ENCODE data around the gene HGFAC. TPM values are rescaled to one million over a fixed set of nuclear protein-coding genes. Genes with fewer than 3 reads are reported as not detected.

Gene HGFAC
- total and polyA plus RNA-seq, 8 donors = 0.50 to 3.4 (median 1.2) TPM; not detected in 5

DNA sequence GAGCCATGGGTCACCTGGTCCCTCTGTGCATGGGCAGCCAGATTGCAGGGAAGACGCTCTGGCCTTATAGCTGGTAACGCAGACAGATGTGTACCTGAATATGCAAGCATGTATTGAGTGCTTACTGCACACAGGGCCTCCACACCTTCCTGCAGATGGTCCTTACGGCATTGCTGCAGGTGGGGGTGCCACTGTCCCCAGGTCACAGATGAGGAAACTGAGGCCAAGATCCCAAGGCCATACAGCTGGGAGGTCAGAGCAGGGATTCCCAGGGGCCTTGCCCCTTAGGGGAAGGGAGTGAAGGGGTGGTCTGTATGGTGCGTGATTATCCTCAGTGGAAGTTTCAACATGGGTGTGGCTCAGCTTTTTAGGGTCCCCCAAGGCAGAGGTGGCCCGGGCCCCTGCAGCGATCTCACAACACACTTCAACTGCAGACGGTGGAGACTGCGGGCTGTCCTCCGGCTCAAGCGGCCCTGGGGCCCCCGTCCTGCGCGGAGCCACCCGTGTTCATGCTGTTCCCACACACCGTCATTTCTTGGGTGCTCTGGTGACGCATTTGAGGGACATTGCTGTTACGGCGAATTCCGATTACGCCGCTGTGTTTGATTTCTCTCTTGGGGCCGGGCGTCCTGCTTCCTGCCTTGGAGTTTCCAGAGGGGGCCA, 29.5 kb downstream of the HGFAC start:
- peaks cover 4 to 19% (median 17%) of the 10 kb centered on the region in 4 donors for H3K4me1 ChIP-seq
- WGBS, 5 donors = 89 to 97% (median 97%) methylated on average over 21 to 23 of the region's 23 CpGs
- H3K27ac ChIP-seq = no peak overlapping the region
- no peak for DNase-seq
- H3K27me3 ChIP-seq = peaks cover 0 to 37% (median 0%) of the 10 kb centered on the region in 3 donors
- H3K36me3 ChIP-seq = no peaks in the 10 kb centered on the region
- no peaks in the 10 kb centered on the region for H3K9me3 ChIP-seq
- intact Hi-C loops (cut with DNase I; ENCODE audit: low total_unique reads) = no loop called here
- H3K4me3 ChIP-seq = no peak overlapping the region
- TF ChIP-seq POLR2A (IDR thresholded peaks at IDR 0.05) (no peak), EP300 (IDR thresholded peaks at IDR 0.05) (no peak), POLR2AphosphoS5 (IDR thresholded peaks at IDR 0.05) (no peak)
- TF ChIP-seq, protein P1, sequence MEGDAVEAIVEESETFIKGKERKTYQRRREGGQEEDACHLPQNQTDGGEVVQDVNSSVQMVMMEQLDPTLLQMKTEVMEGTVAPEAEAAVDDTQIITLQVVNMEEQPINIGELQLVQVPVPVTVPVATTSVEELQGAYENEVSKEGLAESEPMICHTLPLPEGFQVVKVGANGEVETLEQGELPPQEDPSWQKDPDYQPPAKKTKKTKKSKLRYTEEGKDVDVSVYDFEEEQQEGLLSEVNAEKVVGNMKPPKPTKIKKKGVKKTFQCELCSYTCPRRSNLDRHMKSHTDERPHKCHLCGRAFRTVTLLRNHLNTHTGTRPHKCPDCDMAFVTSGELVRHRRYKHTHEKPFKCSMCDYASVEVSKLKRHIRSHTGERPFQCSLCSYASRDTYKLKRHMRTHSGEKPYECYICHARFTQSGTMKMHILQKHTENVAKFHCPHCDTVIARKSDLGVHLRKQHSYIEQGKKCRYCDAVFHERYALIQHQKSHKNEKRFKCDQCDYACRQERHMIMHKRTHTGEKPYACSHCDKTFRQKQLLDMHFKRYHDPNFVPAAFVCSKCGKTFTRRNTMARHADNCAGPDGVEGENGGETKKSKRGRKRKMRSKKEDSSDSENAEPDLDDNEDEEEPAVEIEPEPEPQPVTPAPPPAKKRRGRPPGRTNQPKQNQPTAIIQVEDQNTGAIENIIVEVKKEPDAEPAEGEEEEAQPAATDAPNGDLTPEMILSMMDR (IDR thresholded peaks at IDR 0.05) = no peak

DNA sequence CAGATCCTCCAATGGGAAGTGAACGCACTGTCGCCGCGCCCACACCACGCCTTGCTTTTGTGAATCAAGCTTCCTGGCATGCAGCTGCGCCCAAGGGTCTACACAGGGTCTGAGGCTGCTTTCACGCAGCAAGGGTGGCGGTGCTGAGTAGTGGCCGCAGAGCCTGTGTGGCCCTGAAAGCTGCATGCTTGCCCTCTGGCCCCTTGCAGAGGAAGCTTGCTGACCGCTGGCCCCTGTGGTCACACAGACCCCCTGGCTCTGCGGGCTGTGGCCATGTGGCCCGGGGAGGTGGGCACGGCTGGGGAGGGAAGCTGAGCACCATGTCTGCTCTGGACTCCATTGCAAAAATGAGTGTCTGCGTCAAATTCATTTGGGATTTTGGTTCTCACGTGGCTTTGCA, 30.1 kb downstream of the HGFAC start:
- no peak for DNase-seq
- Histone ChIP-seq H3K9me3 (no peaks in the 10 kb centered on the region), H3K27ac (no peak overlapping the region), H3K36me3 (no peaks in the 10 kb centered on the region), H3K4me3 (no peak overlapping the region), H3K27me3 (peaks cover 0 to 41% (median 0%) of the 10 kb centered on the region in 3 donors), H3K4me1 (peaks cover 4 to 19% (median 17%) of the 10 kb centered on the region in 4 donors)
- intact Hi-C loops (cut with DNase I; ENCODE audit: low total_unique reads) = no loop called here
- no peak for TF ChIP-seq POLR2AphosphoS5 (IDR thresholded peaks at IDR 0.05)
- TF ChIP-seq POLR2A (IDR thresholded peaks at IDR 0.05) = no peak
- TF ChIP-seq, protein P1 (IDR thresholded peaks at IDR 0.05) = no peak
- TF ChIP-seq EP300 (IDR thresholded peaks at IDR 0.05) = no peak
- WGBS, 5 donors = 86 to 95% (median 90%) methylated on average over 14 to 15 of the region's 15 CpGs

- DNase-seq = no peak
- intact Hi-C loops (cut with DNase I; ENCODE audit: low total_unique reads) = no loop called here
- H3K4me3 ChIP-seq = no peak overlapping the region
- no peak overlapping the region for H3K27ac ChIP-seq
- peaks cover 4 to 19% (median 17%) of the 10 kb centered on the region in 4 donors for H3K4me1 ChIP-seq
- H3K36me3 ChIP-seq = no peaks in the 10 kb centered on the region
- no peaks in the 10 kb centered on the region for H3K9me3 ChIP-seq
- 84 to 95% (median 92%) methylated on average over 23 to 27 of the region's 27 CpGs for WGBS, 5 donors
- no peak for TF ChIP-seq EP300 (IDR thresholded peaks at IDR 0.05)
- no peak for TF ChIP-seq POLR2AphosphoS5 (IDR thresholded peaks at IDR 0.05)
- no peak for TF ChIP-seq POLR2A (IDR thresholded peaks at IDR 0.05)
- TF ChIP-seq, protein P1 (IDR thresholded peaks at IDR 0.05) = no peak
- peaks cover 0 to 45% (median 0%) of the 10 kb centered on the region in 3 donors for H3K27me3 ChIP-seq
Observed at GRCh38 chr4:3472411-3473141, 30.8 kb downstream of the HGFAC start.

DNA sequence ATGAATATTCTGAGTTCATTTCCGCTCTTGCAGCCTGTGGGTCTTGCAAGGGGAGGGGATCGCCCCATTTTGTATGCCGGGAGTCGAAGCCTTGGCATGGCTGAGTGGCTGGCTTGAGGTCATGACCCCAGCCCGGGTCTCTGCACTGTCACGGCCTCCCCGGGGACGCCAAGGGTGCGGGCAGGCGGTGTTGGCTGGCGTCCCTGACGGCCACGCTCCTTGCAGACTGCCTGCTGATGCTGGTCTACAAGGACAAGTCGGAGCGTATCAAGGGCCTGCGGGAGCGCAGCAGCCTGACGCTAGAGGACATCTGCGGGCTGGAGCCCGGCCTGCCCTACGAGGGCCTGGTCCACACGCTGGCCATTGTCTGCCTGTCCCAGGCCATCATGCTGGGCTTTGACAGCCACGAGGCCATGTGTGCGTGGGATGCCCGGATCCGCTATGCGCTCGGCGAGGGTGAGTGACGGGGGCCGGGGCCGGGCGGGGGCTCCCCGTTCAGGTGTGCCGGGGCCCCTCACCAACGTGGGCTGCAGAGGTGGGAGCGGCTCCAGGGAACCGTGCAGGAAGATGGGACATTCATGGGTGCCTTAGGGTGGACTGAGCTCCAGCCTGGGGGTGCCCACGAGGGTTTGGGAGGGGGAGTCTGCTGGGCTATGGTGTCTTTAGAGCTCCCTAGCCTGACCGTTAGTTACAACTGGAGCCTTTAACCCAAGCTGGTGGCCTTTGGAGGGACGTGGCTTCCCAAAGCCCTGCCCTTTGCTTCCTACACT, 31.6 kb downstream of the HGFAC start:
- DNase-seq = no peak
- no peak overlapping the region for H3K4me3 ChIP-seq
- no peaks in the 10 kb centered on the region for H3K36me3 ChIP-seq
- H3K4me1 ChIP-seq = peaks cover 4 to 19% (median 17%) of the 10 kb centered on the region in 4 donors
- no peaks in the 10 kb centered on the region for H3K9me3 ChIP-seq
- intact Hi-C loops (cut with DNase I; ENCODE audit: low total_unique reads) = no loop called here
- TF ChIP-seq POLR2AphosphoS5 (IDR thresholded peaks at IDR 0.05) (no peak), POLR2A (IDR thresholded peaks at IDR 0.05) (no peak), EP300 (IDR thresholded peaks at IDR 0.05) (no peak)
- TF ChIP-seq, protein P1 (IDR thresholded peaks at IDR 0.05) = no peak
- WGBS, 5 donors = 87 to 97% (median 92%) methylated on average over 25 to 41 of the region's 41 CpGs
- H3K27ac ChIP-seq = no peak overlapping the region
- H3K27me3 ChIP-seq = peaks cover 0 to 53% (median 0%) of the 10 kb centered on the region in 3 donors
